ENCODE results near the gene CD6.

DNA sequence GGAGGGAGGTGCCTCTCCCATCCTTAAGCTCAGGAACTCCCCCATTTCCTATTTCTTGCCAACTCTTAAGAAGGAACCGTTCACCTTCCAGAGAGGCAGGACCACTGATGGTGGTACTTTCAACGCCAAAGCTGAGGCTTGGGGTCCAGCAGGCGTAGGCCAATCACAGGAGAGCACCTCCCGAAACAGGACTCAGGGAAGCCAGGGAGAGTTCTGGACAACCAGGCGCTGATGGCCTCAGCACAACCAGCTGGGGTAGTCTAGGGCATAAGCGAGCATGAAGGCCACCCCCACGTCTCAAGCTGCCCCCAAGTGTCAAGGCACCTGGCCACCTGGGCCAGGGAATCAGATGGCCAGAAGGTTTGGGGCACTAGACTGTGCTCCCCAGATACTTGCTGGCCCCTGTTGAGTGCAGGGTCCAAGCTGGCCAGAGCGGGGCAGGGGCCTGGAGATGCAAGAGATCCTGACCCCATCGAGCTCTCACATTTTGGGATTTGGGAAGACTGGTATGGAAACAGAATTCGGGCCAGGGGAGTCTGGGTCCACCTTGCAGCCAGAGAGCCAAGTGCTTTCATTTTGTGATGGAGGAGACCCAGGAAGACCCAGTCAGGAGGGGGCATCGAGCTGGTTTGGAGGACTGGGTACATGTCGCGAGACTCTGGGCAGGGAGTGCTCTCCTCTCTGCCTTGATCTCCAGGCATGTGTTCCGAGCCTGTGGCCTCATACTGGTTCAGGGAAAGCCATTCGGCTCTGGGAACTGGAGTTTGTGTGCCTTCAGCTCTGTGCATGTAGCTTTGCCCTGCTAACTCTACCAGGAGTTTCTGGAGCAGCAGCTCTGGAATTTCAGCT is 926 bp downstream of the CD6 start:
- TF ChIP-seq, protein P1, sequence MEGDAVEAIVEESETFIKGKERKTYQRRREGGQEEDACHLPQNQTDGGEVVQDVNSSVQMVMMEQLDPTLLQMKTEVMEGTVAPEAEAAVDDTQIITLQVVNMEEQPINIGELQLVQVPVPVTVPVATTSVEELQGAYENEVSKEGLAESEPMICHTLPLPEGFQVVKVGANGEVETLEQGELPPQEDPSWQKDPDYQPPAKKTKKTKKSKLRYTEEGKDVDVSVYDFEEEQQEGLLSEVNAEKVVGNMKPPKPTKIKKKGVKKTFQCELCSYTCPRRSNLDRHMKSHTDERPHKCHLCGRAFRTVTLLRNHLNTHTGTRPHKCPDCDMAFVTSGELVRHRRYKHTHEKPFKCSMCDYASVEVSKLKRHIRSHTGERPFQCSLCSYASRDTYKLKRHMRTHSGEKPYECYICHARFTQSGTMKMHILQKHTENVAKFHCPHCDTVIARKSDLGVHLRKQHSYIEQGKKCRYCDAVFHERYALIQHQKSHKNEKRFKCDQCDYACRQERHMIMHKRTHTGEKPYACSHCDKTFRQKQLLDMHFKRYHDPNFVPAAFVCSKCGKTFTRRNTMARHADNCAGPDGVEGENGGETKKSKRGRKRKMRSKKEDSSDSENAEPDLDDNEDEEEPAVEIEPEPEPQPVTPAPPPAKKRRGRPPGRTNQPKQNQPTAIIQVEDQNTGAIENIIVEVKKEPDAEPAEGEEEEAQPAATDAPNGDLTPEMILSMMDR (IDR thresholded peaks at IDR 0.05), result no peak
- TF ChIP-seq EZH2 (IDR thresholded peaks at IDR 0.05) (no peak), EZH2phosphoT487 (IDR thresholded peaks at IDR 0.05) (no peak)
